ENCODE measurements around the gene HEG1.

The HEG1 gene

DNA sequence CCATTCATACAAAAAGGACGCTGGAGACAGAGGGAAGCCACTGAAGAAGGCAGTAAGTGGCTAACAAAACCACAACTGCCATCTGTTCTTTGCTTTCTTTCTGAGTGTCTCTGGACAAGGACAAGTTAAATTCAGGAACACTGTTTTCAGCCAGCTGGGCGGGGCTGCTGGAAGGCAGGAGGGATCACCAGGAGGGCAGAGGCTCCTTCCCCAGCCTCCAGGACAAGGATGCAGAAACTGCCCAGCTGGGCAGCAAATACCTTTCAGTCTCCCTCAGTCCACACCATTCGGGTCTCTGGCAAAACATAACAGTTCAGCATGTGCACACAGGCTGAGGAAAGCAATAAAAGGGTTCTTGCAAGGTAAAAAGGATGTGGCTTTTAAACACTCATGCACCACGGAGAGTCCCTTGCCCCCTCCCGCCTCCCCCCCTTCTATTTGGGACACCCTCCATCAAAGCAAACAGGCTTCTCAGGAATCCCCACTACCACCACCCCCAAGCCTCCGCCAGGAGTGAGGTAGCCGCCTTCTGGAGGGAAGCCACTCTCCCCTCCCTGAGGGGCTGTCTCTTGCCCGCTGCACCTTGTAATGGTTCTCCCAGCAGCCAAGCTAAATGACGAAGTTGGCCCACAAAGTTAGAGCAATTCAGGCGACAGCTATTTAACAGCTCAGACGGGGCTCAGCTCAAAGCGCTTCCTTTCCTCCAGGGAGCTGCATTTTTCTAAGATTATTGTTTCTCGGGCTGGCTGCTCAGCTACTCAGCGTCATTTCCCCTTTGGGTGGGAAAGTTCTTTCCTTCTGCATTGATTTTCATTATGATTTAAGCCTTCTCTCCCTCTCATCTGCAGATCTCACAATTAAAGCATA lies 3.8 kb downstream of the HEG1 start:
- peak; percentile 84 for DNase-seq (ENCODE audit: low read depth)
- TF ChIP-seq, protein P1, sequence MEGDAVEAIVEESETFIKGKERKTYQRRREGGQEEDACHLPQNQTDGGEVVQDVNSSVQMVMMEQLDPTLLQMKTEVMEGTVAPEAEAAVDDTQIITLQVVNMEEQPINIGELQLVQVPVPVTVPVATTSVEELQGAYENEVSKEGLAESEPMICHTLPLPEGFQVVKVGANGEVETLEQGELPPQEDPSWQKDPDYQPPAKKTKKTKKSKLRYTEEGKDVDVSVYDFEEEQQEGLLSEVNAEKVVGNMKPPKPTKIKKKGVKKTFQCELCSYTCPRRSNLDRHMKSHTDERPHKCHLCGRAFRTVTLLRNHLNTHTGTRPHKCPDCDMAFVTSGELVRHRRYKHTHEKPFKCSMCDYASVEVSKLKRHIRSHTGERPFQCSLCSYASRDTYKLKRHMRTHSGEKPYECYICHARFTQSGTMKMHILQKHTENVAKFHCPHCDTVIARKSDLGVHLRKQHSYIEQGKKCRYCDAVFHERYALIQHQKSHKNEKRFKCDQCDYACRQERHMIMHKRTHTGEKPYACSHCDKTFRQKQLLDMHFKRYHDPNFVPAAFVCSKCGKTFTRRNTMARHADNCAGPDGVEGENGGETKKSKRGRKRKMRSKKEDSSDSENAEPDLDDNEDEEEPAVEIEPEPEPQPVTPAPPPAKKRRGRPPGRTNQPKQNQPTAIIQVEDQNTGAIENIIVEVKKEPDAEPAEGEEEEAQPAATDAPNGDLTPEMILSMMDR (IDR thresholded peaks at IDR 0.05; ENCODE audit: low read length, missing control alignments), result no peak
- peak overlapping the region; percentile 91 for H3K4me3 ChIP-seq (replicated peaks; ENCODE audit: low read depth, low read length)

DNA sequence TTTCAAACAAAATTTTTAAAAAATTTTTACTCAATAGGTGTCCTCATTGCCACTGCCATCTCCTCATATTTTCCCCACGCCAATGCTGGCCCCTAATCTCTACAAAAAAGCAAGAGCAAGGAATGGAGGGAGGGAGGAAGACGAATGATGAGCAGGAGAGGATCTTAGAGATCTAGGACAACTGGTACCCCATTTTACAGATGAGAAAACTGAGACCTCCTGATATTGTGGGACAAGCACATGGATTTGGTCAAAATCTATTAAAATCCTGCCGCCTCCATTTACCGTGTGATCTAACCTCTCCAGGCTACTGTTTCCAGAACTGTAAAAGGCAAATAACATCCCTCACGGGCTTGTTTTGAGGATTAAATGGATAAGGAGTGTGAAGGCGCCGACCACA lies 4.6 kb downstream of the HEG1 start:
- peak overlapping the region; percentile 91 for H3K4me3 ChIP-seq (replicated peaks; ENCODE audit: low read depth, low read length)
- TF ChIP-seq, protein P1 (IDR thresholded peaks at IDR 0.05; ENCODE audit: low read length, missing control alignments), result no peak
- DNase-seq (ENCODE audit: low read depth), result no peak

DNA sequence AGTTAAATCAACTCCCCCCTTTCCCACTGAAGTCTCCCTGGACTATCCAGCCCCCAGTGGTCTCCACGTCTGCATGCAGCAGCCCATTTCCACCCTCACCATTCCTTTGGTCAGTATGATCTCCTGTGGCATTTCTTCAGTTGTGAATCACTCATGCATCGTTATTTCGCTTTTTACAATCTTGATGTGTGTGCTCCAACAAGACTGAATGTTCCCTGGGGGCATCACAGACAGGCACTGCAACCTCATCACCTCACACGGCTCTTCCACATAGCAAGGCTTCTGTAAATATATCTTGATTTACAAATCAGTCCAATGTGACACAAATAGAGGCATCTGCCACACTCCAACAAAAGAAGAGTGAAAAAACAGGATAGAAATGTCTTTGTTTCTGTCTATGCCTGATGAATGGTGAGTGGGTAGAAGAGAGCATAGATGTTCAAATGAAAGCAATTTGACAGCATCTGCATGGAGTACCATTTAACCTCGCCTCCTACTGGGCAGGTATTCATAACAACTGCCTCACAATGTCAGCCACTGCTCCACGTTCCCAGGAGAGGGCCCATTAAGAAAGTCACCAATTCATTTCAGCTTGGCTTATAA lies 5.2 kb downstream of the HEG1 start:
- no peak overlapping the region for H3K4me3 ChIP-seq (replicated peaks; ENCODE audit: low read depth, low read length)
- DNase-seq (ENCODE audit: low read depth), result no peak
- TF ChIP-seq, protein P1 (IDR thresholded peaks at IDR 0.05; ENCODE audit: low read length, missing control alignments), result no peak

DNA sequence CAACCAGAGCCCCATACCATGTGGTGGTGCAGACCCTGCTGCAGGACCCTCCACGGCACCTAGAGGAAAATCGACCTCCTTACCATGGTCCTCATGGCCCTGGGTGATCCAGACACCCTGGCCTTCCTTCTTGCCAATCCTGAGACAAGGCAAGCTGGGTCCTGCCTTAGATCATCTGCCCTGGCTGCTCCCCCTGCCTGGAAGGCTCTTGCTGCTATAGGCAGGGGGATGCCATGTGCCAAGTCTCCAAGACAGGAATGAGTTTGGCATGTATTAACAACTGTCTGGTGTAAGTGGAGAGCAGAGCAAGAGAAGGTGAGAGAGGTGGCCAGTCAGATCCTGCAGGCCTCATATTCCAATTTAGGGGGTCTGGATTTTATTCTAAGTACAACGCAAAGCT lies 7.5 kb downstream of the HEG1 start:
- no peak for DNase-seq (ENCODE audit: low read depth)
- TF ChIP-seq, protein P1 (IDR thresholded peaks at IDR 0.05; ENCODE audit: low read length, missing control alignments), result no peak
- H3K4me3 ChIP-seq (replicated peaks; ENCODE audit: low read depth, low read length), result no peak overlapping the region

DNA sequence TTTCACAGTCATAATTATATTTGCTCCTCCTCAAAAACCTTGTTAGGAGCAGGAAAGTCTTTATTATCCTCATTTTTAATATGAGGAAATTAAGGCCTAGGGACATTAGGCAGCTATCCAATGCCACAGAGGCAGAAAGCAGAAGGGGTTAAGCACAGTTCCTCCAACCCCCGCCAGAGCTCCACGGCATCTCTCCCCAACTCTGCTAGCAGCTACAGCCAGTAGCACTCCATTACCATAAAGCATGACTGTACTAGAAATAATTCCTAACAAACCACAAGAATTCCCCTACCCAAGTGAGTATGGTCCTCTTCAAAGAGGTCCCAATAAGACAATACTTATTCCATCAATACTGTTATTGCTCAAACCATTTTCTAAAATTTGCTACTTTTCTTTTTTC lies 9.8 kb downstream of the HEG1 start:
- TF ChIP-seq, protein P1 (IDR thresholded peaks at IDR 0.05; ENCODE audit: low read length, missing control alignments), result peak; percentile 29
- peak; percentile 69 for DNase-seq (ENCODE audit: low read depth)
- no peak overlapping the region for H3K4me3 ChIP-seq (replicated peaks; ENCODE audit: low read depth, low read length)

DNA sequence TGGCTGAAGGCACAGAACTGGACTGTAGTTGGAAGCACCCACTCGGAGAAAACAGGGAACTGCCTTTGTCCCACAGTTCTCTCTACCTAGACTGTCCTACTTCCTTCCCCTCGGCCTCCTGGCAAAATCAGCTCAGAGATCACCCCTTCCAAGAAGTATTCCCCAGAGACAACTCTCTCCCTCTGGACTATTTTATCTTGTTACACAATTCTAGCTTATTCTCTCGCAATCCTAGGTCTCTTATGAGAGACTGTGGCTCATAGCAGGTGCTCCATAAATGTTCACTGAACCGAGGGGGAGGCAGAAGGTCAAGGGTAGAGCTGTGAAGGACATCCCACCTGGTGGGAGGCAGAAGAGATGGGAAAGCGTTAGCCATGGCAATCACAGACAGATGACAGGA lies 10.6 kb downstream of the HEG1 start:
- DNase-seq (ENCODE audit: low read depth), result peak; percentile 65
- TF ChIP-seq, protein P1 (IDR thresholded peaks at IDR 0.05; ENCODE audit: low read length, missing control alignments), result no peak
- H3K4me3 ChIP-seq (replicated peaks; ENCODE audit: low read depth, low read length), result no peak overlapping the region
